ENCODE measurements around the gene SIGMAR1. TPM values are rescaled to one million over a fixed set of nuclear protein-coding genes. Genes with fewer than 3 reads are reported as not detected.

Gene SIGMAR1
- total and polyA plus RNA-seq, 4 donors: 26.0 to 72.0 (median 63.3) TPM

DNA sequence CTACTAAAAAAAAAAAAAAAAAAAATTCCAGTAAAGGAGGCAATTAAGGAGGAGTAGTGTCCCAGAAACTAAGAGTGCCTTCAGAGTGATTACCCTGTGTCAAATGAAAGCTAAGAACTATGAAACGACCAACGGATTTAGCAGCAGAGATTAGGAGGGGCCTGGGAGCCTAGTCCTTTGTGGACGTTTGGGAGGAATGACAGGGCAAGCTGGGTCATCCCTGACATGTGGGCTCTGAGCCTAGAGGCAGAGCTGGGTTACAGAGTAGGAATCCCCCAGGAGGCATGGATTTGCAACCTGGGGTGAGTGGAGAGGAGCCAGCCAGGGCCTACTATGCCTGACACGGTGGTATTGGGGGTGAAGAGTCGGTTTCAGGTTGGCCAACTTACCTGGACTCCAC lies 4.4 kb downstream of the SIGMAR1 start:
- 72% methylated on average over 5 of the region's 5 CpGs for WGBS, 2 donors
- Histone ChIP-seq H3K27ac (ENCODE audit: low read depth in 1 of 2, low read length in 1 of 2) (no peak overlapping the region), H3K4me1 (ENCODE audit: control insufficient read depth in 5 of 5, insufficient read depth in 5 of 5, low read length in 5 of 5) (peaks cover 0 to 18% (median 8%) of the 10 kb centered on the region in 5 donors), H3K9me3 (ENCODE audit: control insufficient read depth in 4 of 4, insufficient read depth in 3 of 4, low read length in 3 of 4) (no peaks in the 10 kb centered on the region), H3K36me3 (ENCODE audit: control insufficient read depth in 4 of 4, insufficient read depth in 4 of 4, low read length in 4 of 4) (peaks cover 0 to 8% (median 5%) of the 10 kb centered on the region in 4 donors), H3K9ac (ENCODE audit: insufficient read depth in 1 of 2, low read length in 2 of 2) (no peak overlapping the region), H3K27me3 (ENCODE audit: control insufficient read depth in 3 of 3, insufficient read depth in 3 of 3, low read length in 2 of 3) (peaks cover 0 to 35% (median 28%) of the 10 kb centered on the region in 3 donors), H3K4me3 (no peak overlapping the region)
- DNase-seq (no peak), ATAC-seq (ENCODE audit: insufficient read depth, low FRiP score) (no peak)
- TF ChIP-seq, protein P1, sequence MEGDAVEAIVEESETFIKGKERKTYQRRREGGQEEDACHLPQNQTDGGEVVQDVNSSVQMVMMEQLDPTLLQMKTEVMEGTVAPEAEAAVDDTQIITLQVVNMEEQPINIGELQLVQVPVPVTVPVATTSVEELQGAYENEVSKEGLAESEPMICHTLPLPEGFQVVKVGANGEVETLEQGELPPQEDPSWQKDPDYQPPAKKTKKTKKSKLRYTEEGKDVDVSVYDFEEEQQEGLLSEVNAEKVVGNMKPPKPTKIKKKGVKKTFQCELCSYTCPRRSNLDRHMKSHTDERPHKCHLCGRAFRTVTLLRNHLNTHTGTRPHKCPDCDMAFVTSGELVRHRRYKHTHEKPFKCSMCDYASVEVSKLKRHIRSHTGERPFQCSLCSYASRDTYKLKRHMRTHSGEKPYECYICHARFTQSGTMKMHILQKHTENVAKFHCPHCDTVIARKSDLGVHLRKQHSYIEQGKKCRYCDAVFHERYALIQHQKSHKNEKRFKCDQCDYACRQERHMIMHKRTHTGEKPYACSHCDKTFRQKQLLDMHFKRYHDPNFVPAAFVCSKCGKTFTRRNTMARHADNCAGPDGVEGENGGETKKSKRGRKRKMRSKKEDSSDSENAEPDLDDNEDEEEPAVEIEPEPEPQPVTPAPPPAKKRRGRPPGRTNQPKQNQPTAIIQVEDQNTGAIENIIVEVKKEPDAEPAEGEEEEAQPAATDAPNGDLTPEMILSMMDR (IDR thresholded peaks at IDR 0.05; ENCODE audit: control extremely low read depth, extremely low read depth): no peak

DNA sequence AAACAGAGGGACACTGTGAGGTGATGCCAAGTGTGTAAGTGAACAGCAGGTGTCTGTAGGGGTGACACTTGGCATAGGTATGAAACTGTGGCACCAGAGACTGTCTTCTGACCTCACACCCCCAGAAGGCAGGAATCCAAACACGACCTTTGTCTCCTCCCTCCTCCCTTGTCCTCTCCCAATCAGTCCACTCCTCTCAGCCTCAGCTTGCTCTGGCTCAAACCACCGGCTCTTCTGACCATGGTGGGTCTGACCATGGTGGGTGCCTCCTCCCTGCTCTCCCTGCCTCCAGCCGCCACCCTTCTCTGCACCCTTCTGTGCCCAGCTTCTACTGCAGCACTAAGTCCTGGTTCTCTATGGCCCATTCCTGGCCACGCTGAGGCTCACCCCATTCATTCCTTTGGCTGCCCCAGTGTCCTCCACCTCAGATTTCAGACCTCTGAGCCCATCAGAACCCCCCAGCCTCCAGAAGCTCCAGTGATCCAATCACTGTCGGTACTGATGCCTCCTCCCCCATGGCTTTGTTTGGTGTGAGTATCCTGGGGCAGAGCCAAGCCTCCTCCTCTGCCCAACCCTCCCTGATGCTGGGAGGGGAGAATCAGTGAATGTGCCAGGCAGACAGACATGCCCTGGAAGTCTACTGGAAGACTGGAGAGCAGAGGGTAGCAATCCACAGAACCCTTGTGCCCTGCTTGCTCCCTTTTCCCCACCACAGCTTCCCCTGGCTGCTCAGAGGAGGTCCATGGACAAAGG lies 7.0 kb downstream of the SIGMAR1 start:
- TF ChIP-seq, protein P1 (IDR thresholded peaks at IDR 0.05; ENCODE audit: control extremely low read depth, extremely low read depth): no peak
- Histone ChIP-seq H3K27me3 (ENCODE audit: control insufficient read depth in 3 of 3, insufficient read depth in 3 of 3, low read length in 2 of 3) (peaks cover 3 to 61% (median 53%) of the 10 kb centered on the region in 3 donors), H3K4me3 (no peak overlapping the region), H3K27ac (ENCODE audit: low read depth in 1 of 2, low read length in 1 of 2) (no peak overlapping the region), H3K4me1 (ENCODE audit: control insufficient read depth in 5 of 5, insufficient read depth in 5 of 5, low read length in 5 of 5) (peaks cover 0 to 8% (median 6%) of the 10 kb centered on the region in 5 donors), H3K9me3 (ENCODE audit: control insufficient read depth in 4 of 4, insufficient read depth in 3 of 4, low read length in 3 of 4) (no peaks in the 10 kb centered on the region), H3K36me3 (ENCODE audit: control insufficient read depth in 4 of 4, insufficient read depth in 4 of 4, low read length in 4 of 4) (peaks cover 0 to 7% (median 3%) of the 10 kb centered on the region in 4 donors), H3K9ac (ENCODE audit: insufficient read depth in 1 of 2, low read length in 2 of 2) (no peak overlapping the region)
- ATAC-seq (ENCODE audit: insufficient read depth, low FRiP score) (no peak), DNase-seq (no peak)
- WGBS, 2 donors: 34 to 42% methylated on average over 5 of the region's 5 CpGs

DNA sequence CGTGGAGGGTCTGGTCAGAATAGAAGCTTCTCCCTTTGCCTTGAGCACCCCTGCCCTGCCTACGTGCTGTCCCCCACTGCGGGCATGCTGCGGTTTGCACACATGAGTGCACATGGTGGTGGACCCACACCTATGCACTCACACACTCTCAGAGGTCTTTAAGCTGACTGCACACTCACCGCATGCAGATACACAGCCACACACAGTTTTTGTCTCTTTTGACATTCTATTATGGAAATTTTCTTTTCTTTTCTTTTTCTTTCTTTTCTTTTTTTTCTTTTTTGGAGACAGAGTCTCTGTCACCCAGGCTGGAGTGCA lies 8.1 kb downstream of the SIGMAR1 start:
- WGBS, 2 donors: 26% methylated on average over 5 of the region's 5 CpGs

More for the DNA sequence above, 8.1 kb downstream of the SIGMAR1 start:
- H3K4me1 ChIP-seq (ENCODE audit: control insufficient read depth in 5 of 5, insufficient read depth in 5 of 5, low read length in 5 of 5): peaks cover 0 to 8% (median 6%) of the 10 kb centered on the region in 5 donors
- DNase-seq (no peak), ATAC-seq (ENCODE audit: insufficient read depth, low FRiP score) (no peak)
- peaks cover 5 to 72% (median 65%) of the 10 kb centered on the region in 3 donors for H3K27me3 ChIP-seq (ENCODE audit: control insufficient read depth in 3 of 3, insufficient read depth in 3 of 3, low read length in 2 of 3)
- TF ChIP-seq, protein P1 (IDR thresholded peaks at IDR 0.05; ENCODE audit: control extremely low read depth, extremely low read depth): no peak
- H3K9ac ChIP-seq (ENCODE audit: insufficient read depth in 1 of 2, low read length in 2 of 2): no peak overlapping the region
- H3K9me3 ChIP-seq (ENCODE audit: control insufficient read depth in 4 of 4, insufficient read depth in 3 of 4, low read length in 3 of 4): peaks cover 0 to under 1% (median 0%) of the 10 kb centered on the region in 4 donors
- no peak overlapping the region for H3K27ac ChIP-seq (ENCODE audit: low read depth in 1 of 2, low read length in 1 of 2)
- H3K4me3 ChIP-seq: no peak overlapping the region
- H3K36me3 ChIP-seq (ENCODE audit: control insufficient read depth in 4 of 4, insufficient read depth in 4 of 4, low read length in 4 of 4): no peaks in the 10 kb centered on the region

Data from lung (tissue), 12 donors.